Spleen (tissue), 7 donors: ENCODE data around the gene FAM50A.
A peak's percentile ranks its signal among the peaks of the same experiment; 100 is the strongest.

Experiments
- POLR2A ChIP-seq, 3 donors: fragments of 450-650 bp; IDR thresholded peaks; one replicate each; pipeline ENCODE4 v1.5.1; 2017; ENCODE audit warnings: antibody characterized with exemption in 3 of 3, mild to moderate bottlenecking in 1 of 3
- POLR2AphosphoS5 ChIP-seq, 3 donors: sonication (generic); formaldehyde crosslinking; IDR thresholded peaks; one replicate each; pipeline ENCODE4 v1.5.1; 2017; ENCODE audit warnings: antibody characterized with exemption in 3 of 3
- TF ChIP-seq, protein P1 (sequence below), 11 experiments: fragments of 200-600 bp in 7 of 11; fragments of 450-650 bp in 4 of 11; sonication (generic) in 4 of 11; IDR thresholded peaks in 8 of 11; conservative IDR thresholded peaks in 3 of 11; 1 replicate in 7 of 11; 2 replicates in 4 of 11; pipeline versions ENCODE4 v1.4.0 to v1.8.0; 2016 to 2021; ENCODE audit warnings: antibody characterized with exemption in 11 of 11, inconsistent platforms in 4 of 11, mild to moderate bottlenecking in 1 of 11
- donor health status: DM: no; HTN: no; CAD: no; lungs with moderate emphysema.
- donor health status: DM: no; HTN: no; CAD: no.
- donor health status: DM: no; HTN: no; CAD: no.

DNA sequence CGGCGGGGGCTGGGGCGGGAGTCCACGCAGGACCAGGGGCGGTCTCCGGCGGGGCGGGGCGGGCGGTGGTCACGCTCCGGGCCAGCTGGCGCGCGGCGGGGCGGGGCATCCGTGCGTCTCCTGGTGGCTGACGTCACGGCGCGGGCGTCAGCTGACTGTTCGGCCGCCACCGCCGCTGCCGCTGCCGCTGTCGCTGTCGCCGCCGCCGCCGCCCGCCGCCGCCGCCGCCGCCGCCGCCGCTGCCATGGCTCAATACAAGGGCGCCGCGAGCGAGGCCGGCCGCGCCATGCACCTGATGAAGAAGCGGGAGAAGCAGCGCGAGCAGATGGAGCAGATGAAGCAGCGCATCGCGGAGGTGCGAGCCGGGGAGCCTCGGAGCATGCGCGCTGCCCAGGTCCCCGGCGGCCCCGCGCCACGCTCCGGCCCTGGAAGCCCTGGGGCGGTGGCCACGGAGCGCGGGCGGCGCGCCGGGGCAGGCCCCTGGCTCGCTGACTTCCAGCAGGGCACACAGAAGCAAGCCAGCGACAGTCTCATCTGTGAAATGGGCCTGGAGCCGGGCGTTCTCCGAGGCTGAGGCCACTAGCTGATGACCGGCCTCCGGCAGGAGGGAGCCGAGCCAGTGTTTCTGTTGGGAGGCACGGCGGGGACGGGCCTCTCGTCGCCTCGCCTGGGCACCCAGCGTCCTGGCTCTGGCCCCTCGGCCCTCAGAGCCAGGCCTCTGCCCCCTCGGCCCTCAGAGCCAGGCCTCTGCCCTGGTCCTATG lies at the start of gene FAM50A:
- TF ChIP-seq, protein P1, sequence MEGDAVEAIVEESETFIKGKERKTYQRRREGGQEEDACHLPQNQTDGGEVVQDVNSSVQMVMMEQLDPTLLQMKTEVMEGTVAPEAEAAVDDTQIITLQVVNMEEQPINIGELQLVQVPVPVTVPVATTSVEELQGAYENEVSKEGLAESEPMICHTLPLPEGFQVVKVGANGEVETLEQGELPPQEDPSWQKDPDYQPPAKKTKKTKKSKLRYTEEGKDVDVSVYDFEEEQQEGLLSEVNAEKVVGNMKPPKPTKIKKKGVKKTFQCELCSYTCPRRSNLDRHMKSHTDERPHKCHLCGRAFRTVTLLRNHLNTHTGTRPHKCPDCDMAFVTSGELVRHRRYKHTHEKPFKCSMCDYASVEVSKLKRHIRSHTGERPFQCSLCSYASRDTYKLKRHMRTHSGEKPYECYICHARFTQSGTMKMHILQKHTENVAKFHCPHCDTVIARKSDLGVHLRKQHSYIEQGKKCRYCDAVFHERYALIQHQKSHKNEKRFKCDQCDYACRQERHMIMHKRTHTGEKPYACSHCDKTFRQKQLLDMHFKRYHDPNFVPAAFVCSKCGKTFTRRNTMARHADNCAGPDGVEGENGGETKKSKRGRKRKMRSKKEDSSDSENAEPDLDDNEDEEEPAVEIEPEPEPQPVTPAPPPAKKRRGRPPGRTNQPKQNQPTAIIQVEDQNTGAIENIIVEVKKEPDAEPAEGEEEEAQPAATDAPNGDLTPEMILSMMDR (IDR thresholded peaks at IDR 0.05 in 8 of 11, conservative IDR thresholded peaks at IDR 0.05 in 3 of 11) = peak in 2 of 11 experiments; percentile 18 to 21
- TF ChIP-seq POLR2A (IDR thresholded peaks at IDR 0.05) = no peak
- peak; percentile 6 to 54 (median 47) for TF ChIP-seq POLR2AphosphoS5 (IDR thresholded peaks at IDR 0.05)
